T-cell (primary cell): ENCODE measurements around the gene TEAD1. TPM values are rescaled to one million over a fixed set of nuclear protein-coding genes. Genes with fewer than 3 reads are reported as not detected.
A peak's percentile ranks its signal among the peaks of the same experiment; 100 is the strongest.

Source experiments
- ATAC-seq, 4 experiments: fragments of 200-7000 bp in 3 of 4; fragments of 150-1000 bp in 1 of 4; cut with Tn5 transposase; replicated peaks in 1 of 4; 1 replicate in 3 of 4; 2 replicates in 1 of 4; pipeline ENCODE4 v1.10.0; 2021; ENCODE audit warnings: moderate library complexity in 3 of 4, mild to moderate bottlenecking in 2 of 4, moderate number of reproducible peaks in 1 of 4
- CTCF ChIA-PET, 2 donors: fragments of 300-600 bp; sonication (Branson Sonifier 250); formaldehyde crosslinking; loops; one replicate each; lab custom pipeline; 2022; ENCODE audit warnings: antibody characterized with exemption in 2 of 2; lab: Charles Lee
- POLR2A ChIA-PET, 2 donors: fragments of 300-600 bp; sonication (Branson Sonifier 250); formaldehyde crosslinking; loops; one replicate each; lab custom pipeline; 2022; ENCODE audit warnings: antibody characterized with exemption in 2 of 2; lab: Charles Lee
- DNase-seq, 35 experiments: peaks; one replicate each; pipeline versions ENCODE4 v3.0.0 to v3.0.0-alpha.2; 2013 to 2023
- H3K27ac ChIP-seq: one replicate; pipeline ENCODE4 v1.5.1; 2013; ENCODE audit warnings: low read length
- H3K27me3 ChIP-seq, 2 experiments: replicated peaks in 1 of 2; 1 replicate in 1 of 2; 2 replicates in 1 of 2; pipeline versions ENCODE4 v1.6.1 to v1.7.0; 2013; ENCODE audit warnings: low read length in 1 of 2, mixed read lengths in 1 of 2; ENCODE audit not compliant: control insufficient read depth in 2 of 2, insufficient read depth in 2 of 2; ENCODE audit errors: extremely low read depth in 1 of 2
- H3K36me3 ChIP-seq, 2 donors: 1 replicate in 1 of 2; 2 replicates in 1 of 2; pipeline versions ENCODE4 v1.6.1 to v1.7.0; 2013; ENCODE audit warnings: low read length in 1 of 2; ENCODE audit not compliant: control insufficient read depth in 2 of 2, insufficient read depth in 1 of 2; ENCODE audit errors: extremely low read depth in 1 of 2
- H3K4me1 ChIP-seq, 2 experiments: 1 replicate in 1 of 2; 2 replicates in 1 of 2; pipeline versions ENCODE4 v1.6.1 to v1.7.0; 2013; ENCODE audit warnings: low read length in 2 of 2, mixed read lengths in 1 of 2; ENCODE audit not compliant: insufficient read depth in 2 of 2, control insufficient read depth in 1 of 2; ENCODE audit errors: extremely low read depth in 1 of 2
- H3K4me3 ChIP-seq, 2 donors: 1 replicate in 1 of 2; 2 replicates in 1 of 2; pipeline versions ENCODE4 v1.5.1 to v1.7.0; 2013; ENCODE audit warnings: mild to moderate bottlenecking in 2 of 2, low read length in 1 of 2, moderate library complexity in 1 of 2; ENCODE audit not compliant: control insufficient read depth in 1 of 2; ENCODE audit errors: extremely low read depth in 1 of 2
- H3K9me3 ChIP-seq: 2 replicates; pipeline ENCODE4 v1.7.0; 2013
- H3K27ac Mint-ChIP-seq, 2 donors: one replicate each; pipeline ENCODE4 v1.8.0; 2020 to 2021; ENCODE audit warnings: mild to moderate bottlenecking in 2 of 2, mixed read lengths in 2 of 2
- H3K27me3 Mint-ChIP-seq, 2 donors: one replicate each; pipeline ENCODE4 v1.8.0; 2021 to 2022; ENCODE audit warnings: mixed read lengths in 2 of 2
- H3K36me3 Mint-ChIP-seq: one replicate; pipeline ENCODE4 v1.8.0; 2021; ENCODE audit warnings: mixed read lengths
- H3K4me1 Mint-ChIP-seq, 3 donors: one replicate each; pipeline ENCODE4 v1.8.0; 2020 to 2022; ENCODE audit warnings: mixed read lengths in 3 of 3, mild to moderate bottlenecking in 1 of 3
- H3K4me3 Mint-ChIP-seq, 3 donors: one replicate each; pipeline ENCODE4 v1.8.0; 2020 to 2022; ENCODE audit warnings: mild to moderate bottlenecking in 3 of 3, mixed read lengths in 3 of 3, moderate library complexity in 3 of 3
- H3K9me3 Mint-ChIP-seq, 3 donors: one replicate each; pipeline ENCODE4 v1.8.0; 2020 to 2022; ENCODE audit warnings: mixed read lengths in 3 of 3
- WGBS: methylation state at CpG from one replicate; pipeline ENCODE4 v1.1.5; 2013; ENCODE audit warnings: missing lambda C conversion rate; ENCODE audit not compliant: insufficient coverage; 5-methylcytosine and 5-hydroxymethylcytosine counted together
- total RNA-seq, 35 experiments: library from RNA in 6 of 35; stranded (reverse) in 6 of 35; fragments of 120-200 nt in 1 of 35; gene quantifications; one replicate each; pipeline versions ENCODE4 v1.2.1 to v1.2.4 and lab custom pipeline; 2013 to 2026

The TEAD1 gene
- total RNA-seq, 5 donors from 2014 or later (not counting 1 experiment from before 2014, with no cell fraction given): 0.20 to 0.72 (median 0.44) TPM; not detected in 1

GRCh38 chr11:12631651-12632050 lies 42.6 kb upstream of the TEAD1 start:
- H3K27me3 ChIP-seq: peaks cover 0 to 10% of the 10 kb centered on the region in 2 experiments
- no peaks in the 10 kb centered on the region for H3K36me3 ChIP-seq
- Mint-ChIP-seq H3K27ac (no peak overlapping the region), H3K4me3 (no peak overlapping the region), H3K36me3 (no peaks in the 10 kb centered on the region), H3K4me1 (no peaks in the 10 kb centered on the region), H3K27me3 (peaks cover 2 to 27% of the 10 kb centered on the region in 2 donors), H3K9me3 (no peaks in the 10 kb centered on the region)
- 82% methylated on average over 4 of the region's 4 CpGs for WGBS
- no peak for ATAC-seq
- POLR2A ChIA-PET: no interaction called here
- CTCF ChIA-PET: no interaction called here
- H3K4me3 ChIP-seq: no peak overlapping the region
- no peak overlapping the region for H3K27ac ChIP-seq
- H3K4me1 ChIP-seq: no peaks in the 10 kb centered on the region
- DNase-seq: no peak
- H3K9me3 ChIP-seq: no peaks in the 10 kb centered on the region

GRCh38 chr11:12634329-12634728 lies 39.9 kb upstream of the TEAD1 start:
- Histone ChIP-seq H3K4me1 (no peaks in the 10 kb centered on the region), H3K9me3 (no peaks in the 10 kb centered on the region), H3K4me3 (no peak overlapping the region), H3K36me3 (no peaks in the 10 kb centered on the region), H3K27ac (no peak overlapping the region), H3K27me3 (peaks cover 0 to 13% of the 10 kb centered on the region in 2 experiments)
- ATAC-seq (no peak), DNase-seq (no peak)
- H3K4me1 Mint-ChIP-seq: no peaks in the 10 kb centered on the region
- H3K36me3 Mint-ChIP-seq: no peaks in the 10 kb centered on the region
- no peak overlapping the region for H3K4me3 Mint-ChIP-seq
- ChIA-PET POLR2A (no interaction called here), CTCF (no interaction called here)
- H3K27me3 Mint-ChIP-seq: peaks cover 2 to 23% of the 10 kb centered on the region in 2 donors
- WGBS: no CpG with 5 or more reads among the region's 1 CpG
- no peak overlapping the region for H3K27ac Mint-ChIP-seq
- no peaks in the 10 kb centered on the region for H3K9me3 Mint-ChIP-seq

GRCh38 chr11:12636871-12637410 lies 37.3 kb upstream of the TEAD1 start:
- CTCF ChIA-PET: no interaction called here
- DNase-seq: no peak
- peaks cover 0 to 19% of the 10 kb centered on the region in 2 experiments for H3K27me3 ChIP-seq
- POLR2A ChIA-PET: no interaction called here
- H3K4me1 Mint-ChIP-seq: peaks cover 0 to 1% (median 0%) of the 10 kb centered on the region in 3 donors
- H3K27ac ChIP-seq: no peak overlapping the region
- WGBS: 75% methylated on average over 2 of the region's 5 CpGs
- no peaks in the 10 kb centered on the region for H3K9me3 Mint-ChIP-seq
- ATAC-seq: no peak
- no peaks in the 10 kb centered on the region for H3K9me3 ChIP-seq
- H3K27me3 Mint-ChIP-seq: peaks cover 3 to 7% of the 10 kb centered on the region in 2 donors
- H3K4me1 ChIP-seq: no peaks in the 10 kb centered on the region
- H3K4me3 ChIP-seq: no peak overlapping the region
- H3K27ac Mint-ChIP-seq: no peak overlapping the region
- no peaks in the 10 kb centered on the region for H3K36me3 Mint-ChIP-seq
- H3K36me3 ChIP-seq: no peaks in the 10 kb centered on the region
- no peak overlapping the region for H3K4me3 Mint-ChIP-seq

- H3K27me3 Mint-ChIP-seq: peaks cover 7 to 8% of the 10 kb centered on the region in 2 donors
- no peak overlapping the region for H3K4me3 ChIP-seq
- H3K27ac Mint-ChIP-seq: no peak overlapping the region
- peaks cover 0 to 15% of the 10 kb centered on the region in 2 experiments for H3K27me3 ChIP-seq
- H3K9me3 Mint-ChIP-seq: no peaks in the 10 kb centered on the region
- no peaks in the 10 kb centered on the region for H3K9me3 ChIP-seq
- H3K36me3 Mint-ChIP-seq: no peaks in the 10 kb centered on the region
- no peak overlapping the region for H3K4me3 Mint-ChIP-seq
- ChIA-PET CTCF (no interaction called here), POLR2A (no interaction called here)
- DNase-seq: no peak
- H3K4me1 ChIP-seq: no peaks in the 10 kb centered on the region
- peaks cover 0 to 1% (median 0%) of the 10 kb centered on the region in 3 donors for H3K4me1 Mint-ChIP-seq
- no peak for ATAC-seq
- H3K36me3 ChIP-seq: no peaks in the 10 kb centered on the region
- no peak overlapping the region for H3K27ac ChIP-seq
Measured at GRCh38 chr11:12639388-12639787, 34.8 kb upstream of the TEAD1 start.

GRCh38 chr11:12640355-12640754 lies 33.9 kb upstream of the TEAD1 start:
- Histone ChIP-seq H3K36me3 (no peaks in the 10 kb centered on the region), H3K9me3 (no peaks in the 10 kb centered on the region), H3K4me1 (no peaks in the 10 kb centered on the region), H3K27me3 (peaks cover 0 to 15% of the 10 kb centered on the region in 2 experiments), H3K27ac (no peak overlapping the region), H3K4me3 (no peak overlapping the region)
- Mint-ChIP-seq H3K4me3 (no peak overlapping the region), H3K4me1 (peaks cover 0 to 1% (median 0%) of the 10 kb centered on the region in 3 donors), H3K27me3 (peaks cover 7 to 10% of the 10 kb centered on the region in 2 donors), H3K36me3 (no peaks in the 10 kb centered on the region), H3K9me3 (no peaks in the 10 kb centered on the region), H3K27ac (no peak overlapping the region)
- CTCF ChIA-PET: no interaction called here
- 13% methylated on average over 1 of the region's 1 CpG for WGBS
- ATAC-seq: no peak
- POLR2A ChIA-PET: no interaction called here
- no peak for DNase-seq

- Mint-ChIP-seq H3K4me3 (no peak overlapping the region), H3K27me3 (peaks cover 7 to 10% of the 10 kb centered on the region in 2 donors), H3K4me1 (peaks cover 0 to 1% (median 0%) of the 10 kb centered on the region in 3 donors), H3K27ac (no peak overlapping the region), H3K36me3 (no peaks in the 10 kb centered on the region), H3K9me3 (no peaks in the 10 kb centered on the region)
- Histone ChIP-seq H3K4me1 (no peaks in the 10 kb centered on the region), H3K9me3 (no peaks in the 10 kb centered on the region), H3K4me3 (no peak overlapping the region), H3K36me3 (no peaks in the 10 kb centered on the region), H3K27ac (no peak overlapping the region), H3K27me3 (peaks cover 0 to 11% of the 10 kb centered on the region in 2 experiments)
- 94% methylated on average over 2 of the region's 3 CpGs for WGBS
- ChIA-PET CTCF (interaction anchor here in 1 of 2 donors (0.6 kb wide), 1 partner anchor 538 kb away, joined by 3 read pairs; no protein-coding TSS in a partner anchor), POLR2A (no interaction called here)
- ATAC-seq (no peak), DNase-seq (peak in 1 of 35 experiments; percentile 0)
Measured at GRCh38 chr11:12640926-12641849, 33.0 kb upstream of the TEAD1 start.
